LNCaP clone FGC (cell line): ENCODE measurements around the gene SIPA1L3.

Experiments used
- DNase-seq: peaks from one replicate; pipeline ENCODE4 v3.0.0-alpha.2; 2011; ENCODE audit warnings: low read depth
- H3K4me3 ChIP-seq: 2 replicates; pipeline ENCODE4 v1.5.1; 2011; ENCODE audit warnings: mild to moderate bottlenecking, low read depth, low read length, control low read depth
- CTCF ChIP-seq: IDR thresholded peaks from 2 replicates; pipeline ENCODE4 v1.5.1; 2012; ENCODE audit warnings: mild to moderate bottlenecking; ENCODE audit not compliant: control insufficient read depth, insufficient read depth; ENCODE audit errors: extremely low read depth

Gene SIPA1L3

GRCh38 chr19:38039966-38040365 lies 133.0 kb downstream of the SIPA1L3 start:
- no peak for TF ChIP-seq CTCF
- no peak overlapping the region for H3K4me3 ChIP-seq
- no peak for DNase-seq

- TF ChIP-seq CTCF: no peak
- DNase-seq: no peak
- no peak overlapping the region for H3K4me3 ChIP-seq
These were observed 135.1 kb downstream of the SIPA1L3 start for GRCh38 chr19:38042132-38042531.

GRCh38 chr19:38043649-38044144 lies 136.7 kb downstream of the SIPA1L3 start:
- H3K4me3 ChIP-seq: no peak overlapping the region
- TF ChIP-seq CTCF: no peak
- no peak for DNase-seq

GRCh38 chr19:38044267-38045111 lies 137.5 kb downstream of the SIPA1L3 start:
- no peak for TF ChIP-seq CTCF
- no peak overlapping the region for H3K4me3 ChIP-seq
- no peak for DNase-seq

GRCh38 chr19:38045554-38046253 lies 138.7 kb downstream of the SIPA1L3 start:
- TF ChIP-seq CTCF: no peak
- DNase-seq: no peak
- H3K4me3 ChIP-seq: no peak overlapping the region

- no peak overlapping the region for H3K4me3 ChIP-seq
- no peak for DNase-seq
- no peak for TF ChIP-seq CTCF
These were observed 139.4 kb downstream of the SIPA1L3 start for GRCh38 chr19:38046254-38047048.
